Measurements from ENCODE around the gene JAZF1.

GRCh38 chr7:28018020-28018419 is 162.6 kb downstream of the JAZF1 start:
- TF ChIP-seq, protein P1, sequence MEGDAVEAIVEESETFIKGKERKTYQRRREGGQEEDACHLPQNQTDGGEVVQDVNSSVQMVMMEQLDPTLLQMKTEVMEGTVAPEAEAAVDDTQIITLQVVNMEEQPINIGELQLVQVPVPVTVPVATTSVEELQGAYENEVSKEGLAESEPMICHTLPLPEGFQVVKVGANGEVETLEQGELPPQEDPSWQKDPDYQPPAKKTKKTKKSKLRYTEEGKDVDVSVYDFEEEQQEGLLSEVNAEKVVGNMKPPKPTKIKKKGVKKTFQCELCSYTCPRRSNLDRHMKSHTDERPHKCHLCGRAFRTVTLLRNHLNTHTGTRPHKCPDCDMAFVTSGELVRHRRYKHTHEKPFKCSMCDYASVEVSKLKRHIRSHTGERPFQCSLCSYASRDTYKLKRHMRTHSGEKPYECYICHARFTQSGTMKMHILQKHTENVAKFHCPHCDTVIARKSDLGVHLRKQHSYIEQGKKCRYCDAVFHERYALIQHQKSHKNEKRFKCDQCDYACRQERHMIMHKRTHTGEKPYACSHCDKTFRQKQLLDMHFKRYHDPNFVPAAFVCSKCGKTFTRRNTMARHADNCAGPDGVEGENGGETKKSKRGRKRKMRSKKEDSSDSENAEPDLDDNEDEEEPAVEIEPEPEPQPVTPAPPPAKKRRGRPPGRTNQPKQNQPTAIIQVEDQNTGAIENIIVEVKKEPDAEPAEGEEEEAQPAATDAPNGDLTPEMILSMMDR (IDR thresholded peaks at IDR 0.05): no peak
- TF ChIP-seq POLR2A (IDR thresholded peaks at IDR 0.05): no peak

All from testis (tissue), 2 donors.